HG03139 (cell line): ENCODE measurements around the gene MDGA2.
"Not testable (repeated sequence)": the region's sequence is repeated elsewhere in the genome, so short reads cannot be mapped to it uniquely, and the experiment has no call there.

ENCODE experiments used
- ATAC-seq: cut with Tn5 transposase; IDR thresholded peaks from one replicate; pipeline ENCODE4 v1.9.1; 2021; ENCODE audit not compliant: unreplicated experiment

Gene MDGA2

DNA sequence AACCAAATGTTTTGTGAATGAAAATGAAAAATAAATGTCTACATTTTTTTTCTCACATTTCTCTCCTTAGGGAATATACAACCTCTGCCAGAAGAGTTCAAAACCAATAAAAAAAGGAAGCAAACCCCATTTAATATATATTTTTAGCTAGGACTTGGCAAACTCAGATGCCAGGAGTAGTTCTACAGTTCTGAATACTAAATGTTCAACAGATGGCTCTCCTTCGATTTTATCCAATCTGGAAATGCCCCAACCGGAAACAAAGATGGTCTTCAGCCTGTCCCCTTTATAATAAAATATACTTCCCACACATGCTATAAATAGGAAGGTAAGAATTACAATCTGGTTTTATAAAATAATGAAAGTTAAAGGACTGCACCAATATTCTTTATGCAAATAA lies 330.4 kb downstream of the MDGA2 start:
- ATAC-seq = no peak

DNA sequence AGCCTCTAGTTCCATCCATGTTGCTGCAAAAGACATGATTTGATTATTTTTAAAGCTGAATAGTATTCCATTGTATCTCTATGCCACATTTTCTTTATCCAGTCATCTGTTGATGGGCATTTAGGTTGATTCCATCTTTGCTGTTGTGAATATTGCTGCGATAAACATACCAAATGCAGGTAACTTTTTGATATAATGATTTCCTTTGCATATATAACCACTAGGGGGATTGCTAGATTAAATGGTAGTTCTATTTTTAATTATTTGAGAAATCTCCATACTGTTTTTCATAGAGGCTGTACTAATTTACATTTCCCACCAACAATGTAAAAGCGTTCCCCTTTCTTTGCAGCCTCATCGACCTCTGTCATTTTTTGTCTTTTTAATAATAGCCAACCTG lies 342.5 kb downstream of the MDGA2 start:
- no peak for ATAC-seq

DNA sequence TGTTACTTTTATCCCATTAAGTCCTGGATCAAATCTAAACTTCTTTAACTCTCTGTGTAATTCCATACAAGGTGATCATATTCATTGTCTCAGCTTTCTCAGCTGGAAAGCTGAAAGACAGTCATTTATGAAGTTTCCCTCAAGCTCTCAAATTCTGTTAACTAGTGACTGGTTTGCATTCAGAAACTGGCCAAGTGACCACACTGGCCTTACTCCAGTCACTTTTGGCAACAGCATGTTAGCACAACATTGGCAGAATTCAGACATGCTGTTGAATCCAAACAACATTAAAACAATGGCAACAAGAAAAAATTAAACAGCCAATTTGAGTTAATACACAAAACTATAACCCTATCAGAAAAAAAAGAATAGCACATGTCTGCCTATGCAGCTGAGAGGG lies 343.3 kb downstream of the MDGA2 start:
- ATAC-seq = no peak

- no peak for ATAC-seq
Observed at GRCh38 chr14:47328376-47328775, 347.0 kb downstream of the MDGA2 start.

- no peak for ATAC-seq
Observed at GRCh38 chr14:47327336-47327735, 348.1 kb downstream of the MDGA2 start.

DNA sequence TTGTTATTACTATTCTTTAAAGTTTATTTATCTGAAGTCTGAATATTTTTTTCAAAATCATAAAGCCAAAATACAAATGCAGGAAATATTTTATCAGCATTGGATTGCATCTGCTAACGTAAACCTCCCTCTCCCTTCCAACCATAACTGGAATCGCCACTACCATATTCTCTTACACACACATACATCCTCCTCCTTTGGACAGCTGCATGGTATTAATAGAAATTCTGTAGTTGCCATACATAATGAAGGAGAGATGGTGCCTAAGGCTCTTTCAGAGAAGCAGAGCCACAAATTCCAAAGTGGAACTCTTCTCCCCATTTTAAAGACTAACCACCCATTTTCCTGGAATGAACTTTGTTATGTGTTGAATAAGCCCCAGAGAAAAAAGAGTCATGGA lies 352.7 kb downstream of the MDGA2 start:
- no peak for ATAC-seq

GRCh38 chr14:47302121-47302520 lies 373.3 kb downstream of the MDGA2 start:
- ATAC-seq = no peak

DNA sequence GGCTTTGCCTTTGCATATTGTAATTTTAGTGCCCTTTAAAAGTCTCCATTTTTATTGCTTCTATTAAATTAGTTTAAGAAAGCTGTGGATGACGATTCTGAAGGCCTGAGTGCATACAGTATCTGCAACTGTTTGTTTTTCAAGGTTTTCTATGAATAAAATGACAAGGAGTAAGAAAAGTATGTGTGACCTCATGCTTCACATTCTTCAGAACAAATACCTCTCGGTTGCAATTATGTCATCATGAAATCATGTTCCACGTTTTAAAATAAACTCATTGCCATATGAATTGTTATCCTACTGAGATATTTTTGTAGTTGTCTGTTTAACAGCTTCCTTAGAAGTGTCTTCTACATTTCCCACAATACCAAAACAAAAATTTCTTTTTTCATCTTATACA lies 374.6 kb downstream of the MDGA2 start:
- ATAC-seq = no peak

GRCh38 chr14:47297374-47297773 lies 378.0 kb downstream of the MDGA2 start:
- no peak for ATAC-seq

DNA sequence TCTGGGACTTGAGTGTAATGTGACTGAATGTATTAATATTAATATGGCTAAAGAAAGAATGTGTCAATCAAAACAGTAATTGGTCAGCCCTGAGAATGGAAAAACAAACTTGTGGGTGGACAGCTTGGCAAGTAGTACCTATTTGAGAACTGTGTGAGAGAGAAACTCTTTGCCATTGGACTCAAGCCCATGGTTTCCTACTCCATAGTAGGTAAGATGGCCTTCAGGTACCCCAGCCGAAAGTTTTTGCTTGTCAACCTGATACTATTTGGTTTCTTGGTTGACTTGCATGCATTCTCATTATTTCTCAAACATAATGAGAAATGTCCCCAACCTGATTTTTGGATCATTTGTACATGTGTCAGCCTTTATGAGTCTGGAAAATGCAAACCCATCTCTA lies 391.1 kb downstream of the MDGA2 start:
- no peak for ATAC-seq

- not testable (repeated sequence) for ATAC-seq
Observed at GRCh38 chr14:47281761-47282160, 393.6 kb downstream of the MDGA2 start.

GRCh38 chr14:47278233-47278842 lies 397.1 kb downstream of the MDGA2 start:
- peak; percentile 87 for ATAC-seq

- ATAC-seq = no peak
Observed at GRCh38 chr14:47277703-47278102, 397.7 kb downstream of the MDGA2 start.

DNA sequence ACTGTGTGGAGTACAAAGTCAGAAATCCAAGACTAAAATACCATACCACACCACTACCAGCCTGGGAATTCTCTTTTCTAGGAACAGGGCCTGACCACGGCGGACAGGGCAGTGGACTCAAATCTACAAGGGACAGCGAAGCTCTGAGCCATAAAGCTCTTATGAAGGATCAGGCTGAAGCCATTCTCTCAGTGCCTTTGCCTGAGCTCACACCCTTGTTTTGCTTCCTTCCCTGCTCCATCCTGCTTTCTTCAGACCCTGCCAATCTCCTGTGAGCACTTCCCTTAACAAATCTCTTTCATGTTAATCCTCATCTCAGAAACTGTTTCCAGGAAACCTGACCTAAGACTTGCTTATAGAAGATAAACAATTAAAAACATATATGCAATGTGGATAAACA lies 398.5 kb downstream of the MDGA2 start:
- no peak for ATAC-seq

DNA sequence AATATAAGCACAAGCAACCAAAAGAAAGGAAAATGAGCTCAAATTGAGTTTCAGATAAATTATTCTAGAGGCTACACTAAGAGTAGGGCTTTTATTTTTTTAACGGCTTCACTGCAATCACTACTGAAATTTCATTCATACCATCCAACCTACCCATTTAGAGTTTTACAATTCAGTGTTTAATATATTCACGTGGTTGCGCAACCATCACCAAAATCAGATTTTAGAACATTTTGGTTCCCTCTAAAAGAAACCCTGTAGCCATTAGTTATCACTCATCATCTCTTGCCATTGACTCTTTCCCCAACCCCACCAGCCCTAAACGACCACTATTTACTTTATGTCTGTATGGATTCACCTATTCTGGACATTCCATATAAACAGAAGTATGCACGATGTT lies 401.5 kb downstream of the MDGA2 start:
- no peak for ATAC-seq

DNA sequence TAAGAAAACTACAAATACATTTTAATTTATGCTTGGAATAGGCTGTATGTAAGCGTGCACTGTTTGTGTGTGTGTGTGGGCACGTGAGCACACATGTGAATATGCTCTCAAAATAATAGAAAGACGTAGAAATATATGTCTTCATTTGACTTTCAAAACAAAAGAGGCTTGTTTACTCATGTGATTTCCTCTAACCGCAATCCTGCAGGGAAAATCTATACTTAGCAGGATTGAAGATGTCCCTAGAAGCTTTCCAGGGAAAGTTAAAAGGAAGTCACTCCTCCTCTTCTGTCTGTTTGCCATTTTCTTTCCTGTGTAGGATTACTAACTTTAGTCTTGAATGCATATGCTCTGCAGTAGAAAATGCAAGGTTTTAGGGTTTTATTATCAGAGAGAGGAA lies 404.7 kb downstream of the MDGA2 start:
- no peak for ATAC-seq

- ATAC-seq = no peak
Observed at GRCh38 chr14:47269756-47270492, 405.5 kb downstream of the MDGA2 start.

- no peak for ATAC-seq
Observed at GRCh38 chr14:47264842-47265241, 410.6 kb downstream of the MDGA2 start.

DNA sequence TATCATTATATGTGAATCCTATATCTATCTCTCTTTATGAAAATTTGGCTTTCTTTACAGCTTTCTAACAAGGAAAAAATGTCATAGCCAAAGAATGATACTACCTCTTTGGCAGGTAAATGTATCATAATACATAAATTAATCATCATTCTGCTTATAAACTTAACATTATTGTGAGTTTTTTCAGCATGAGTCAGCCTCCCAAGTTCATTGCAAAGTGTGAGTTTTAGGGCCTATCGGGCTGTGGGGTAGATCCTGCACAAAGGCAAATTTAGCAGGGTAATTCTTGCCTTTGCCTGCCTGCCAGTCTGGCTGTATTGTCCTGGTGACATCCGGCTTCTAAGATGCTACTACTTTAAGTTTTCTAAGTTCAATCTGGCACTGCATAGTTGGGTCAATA lies 412.6 kb downstream of the MDGA2 start:
- ATAC-seq = no peak

- ATAC-seq = no peak
Observed at GRCh38 chr14:47261350-47261749, 414.1 kb downstream of the MDGA2 start.

- no peak for ATAC-seq
Observed at GRCh38 chr14:47259796-47260195, 415.6 kb downstream of the MDGA2 start.

GRCh38 chr14:47257013-47257412 lies 418.4 kb downstream of the MDGA2 start:
- ATAC-seq = no peak

DNA sequence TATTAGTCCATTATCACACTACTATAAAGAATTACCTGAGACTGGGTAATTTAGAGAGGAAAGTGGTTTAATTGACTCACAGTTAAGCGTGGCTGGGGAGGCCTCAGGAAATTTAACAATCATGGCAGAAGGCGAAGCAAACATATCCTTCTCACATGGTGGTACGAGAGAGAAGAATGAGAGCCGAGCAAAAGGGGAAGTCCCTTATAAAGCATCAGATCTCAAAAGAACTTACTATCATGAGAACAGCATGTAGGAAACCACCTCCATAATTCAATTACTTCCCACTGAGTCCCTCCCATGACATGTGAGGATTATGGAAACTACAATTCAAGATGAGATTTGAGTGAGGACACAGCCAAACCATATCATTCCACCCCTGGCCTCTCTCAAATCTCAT lies 422.6 kb downstream of the MDGA2 start:
- ATAC-seq = no peak
